Measurements from ENCODE around the gene XRCC1. TPM values are rescaled to one million over a fixed set of nuclear protein-coding genes. Genes with fewer than 3 reads are reported as not detected.

XRCC1 gene
- total and polyA plus RNA-seq, 2 experiments from 2014 or later, result 35.3 to 49.5 TPM

DNA sequence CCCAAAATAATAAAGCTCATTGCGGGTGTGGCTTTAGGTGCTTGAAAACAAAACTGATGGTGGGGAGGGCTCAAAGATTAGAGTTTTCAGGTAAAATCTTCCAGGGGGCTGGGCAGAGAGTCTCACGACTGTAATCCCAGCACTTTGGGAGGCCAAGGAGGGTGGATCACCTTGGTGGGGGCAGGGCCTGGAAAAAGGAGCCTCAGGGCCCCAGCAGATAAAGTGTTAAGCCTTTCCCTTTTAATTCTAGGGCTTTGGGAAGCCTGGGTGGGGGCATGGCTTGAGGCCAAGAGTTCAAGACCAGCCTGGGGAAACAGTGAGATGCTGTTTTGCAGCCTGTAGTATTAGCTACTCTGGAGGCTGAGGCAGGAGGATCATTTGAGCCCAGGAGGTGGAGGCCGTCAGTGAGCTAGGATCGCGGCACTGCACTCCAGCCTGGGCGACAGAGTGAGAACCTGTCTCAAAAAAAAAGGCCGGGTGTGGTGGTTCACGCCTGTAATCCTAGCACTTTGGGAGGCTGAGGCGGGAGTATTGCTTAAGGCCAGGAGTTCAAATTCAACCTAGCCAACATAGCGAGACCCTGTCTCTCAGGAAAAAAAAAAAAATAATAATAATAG lies 18.9 kb upstream of the XRCC1 start (continued):
- TF ChIP-seq, protein P1, sequence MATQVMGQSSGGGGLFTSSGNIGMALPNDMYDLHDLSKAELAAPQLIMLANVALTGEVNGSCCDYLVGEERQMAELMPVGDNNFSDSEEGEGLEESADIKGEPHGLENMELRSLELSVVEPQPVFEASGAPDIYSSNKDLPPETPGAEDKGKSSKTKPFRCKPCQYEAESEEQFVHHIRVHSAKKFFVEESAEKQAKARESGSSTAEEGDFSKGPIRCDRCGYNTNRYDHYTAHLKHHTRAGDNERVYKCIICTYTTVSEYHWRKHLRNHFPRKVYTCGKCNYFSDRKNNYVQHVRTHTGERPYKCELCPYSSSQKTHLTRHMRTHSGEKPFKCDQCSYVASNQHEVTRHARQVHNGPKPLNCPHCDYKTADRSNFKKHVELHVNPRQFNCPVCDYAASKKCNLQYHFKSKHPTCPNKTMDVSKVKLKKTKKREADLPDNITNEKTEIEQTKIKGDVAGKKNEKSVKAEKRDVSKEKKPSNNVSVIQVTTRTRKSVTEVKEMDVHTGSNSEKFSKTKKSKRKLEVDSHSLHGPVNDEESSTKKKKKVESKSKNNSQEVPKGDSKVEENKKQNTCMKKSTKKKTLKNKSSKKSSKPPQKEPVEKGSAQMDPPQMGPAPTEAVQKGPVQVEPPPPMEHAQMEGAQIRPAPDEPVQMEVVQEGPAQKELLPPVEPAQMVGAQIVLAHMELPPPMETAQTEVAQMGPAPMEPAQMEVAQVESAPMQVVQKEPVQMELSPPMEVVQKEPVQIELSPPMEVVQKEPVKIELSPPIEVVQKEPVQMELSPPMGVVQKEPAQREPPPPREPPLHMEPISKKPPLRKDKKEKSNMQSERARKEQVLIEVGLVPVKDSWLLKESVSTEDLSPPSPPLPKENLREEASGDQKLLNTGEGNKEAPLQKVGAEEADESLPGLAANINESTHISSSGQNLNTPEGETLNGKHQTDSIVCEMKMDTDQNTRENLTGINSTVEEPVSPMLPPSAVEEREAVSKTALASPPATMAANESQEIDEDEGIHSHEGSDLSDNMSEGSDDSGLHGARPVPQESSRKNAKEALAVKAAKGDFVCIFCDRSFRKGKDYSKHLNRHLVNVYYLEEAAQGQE (IDR thresholded peaks at IDR 0.05; ENCODE audit: unreplicated experiment), result no peak
- TF ChIP-seq CREB1 (CRISPR knock-in tag; IDR thresholded peaks at IDR 0.05; ENCODE audit: low read depth) (no peak), POLR2AphosphoS5 (IDR thresholded peaks at IDR 0.05; ENCODE audit: low read depth) (no peak), ZNF114 (CRISPR knock-in tag; IDR thresholded peaks at IDR 0.05) (no peak), ZNF331 (CRISPR knock-in tag; IDR thresholded peaks at IDR 0.05; ENCODE audit: low read depth) (no peak), JUNB (IDR thresholded peaks at IDR 0.05; ENCODE audit: unreplicated experiment) (no peak), STAT1 (IDR thresholded peaks at IDR 0.05; ENCODE audit: unreplicated experiment) (no peak), NANOG (IDR thresholded peaks at IDR 0.05; ENCODE audit: borderline replicate concordance) (no peak)
- TF ChIP-seq, protein P2, sequence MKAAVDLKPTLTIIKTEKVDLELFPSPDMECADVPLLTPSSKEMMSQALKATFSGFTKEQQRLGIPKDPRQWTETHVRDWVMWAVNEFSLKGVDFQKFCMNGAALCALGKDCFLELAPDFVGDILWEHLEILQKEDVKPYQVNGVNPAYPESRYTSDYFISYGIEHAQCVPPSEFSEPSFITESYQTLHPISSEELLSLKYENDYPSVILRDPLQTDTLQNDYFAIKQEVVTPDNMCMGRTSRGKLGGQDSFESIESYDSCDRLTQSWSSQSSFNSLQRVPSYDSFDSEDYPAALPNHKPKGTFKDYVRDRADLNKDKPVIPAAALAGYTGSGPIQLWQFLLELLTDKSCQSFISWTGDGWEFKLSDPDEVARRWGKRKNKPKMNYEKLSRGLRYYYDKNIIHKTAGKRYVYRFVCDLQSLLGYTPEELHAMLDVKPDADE (IDR thresholded peaks at IDR 0.05), result no peak

DNA sequence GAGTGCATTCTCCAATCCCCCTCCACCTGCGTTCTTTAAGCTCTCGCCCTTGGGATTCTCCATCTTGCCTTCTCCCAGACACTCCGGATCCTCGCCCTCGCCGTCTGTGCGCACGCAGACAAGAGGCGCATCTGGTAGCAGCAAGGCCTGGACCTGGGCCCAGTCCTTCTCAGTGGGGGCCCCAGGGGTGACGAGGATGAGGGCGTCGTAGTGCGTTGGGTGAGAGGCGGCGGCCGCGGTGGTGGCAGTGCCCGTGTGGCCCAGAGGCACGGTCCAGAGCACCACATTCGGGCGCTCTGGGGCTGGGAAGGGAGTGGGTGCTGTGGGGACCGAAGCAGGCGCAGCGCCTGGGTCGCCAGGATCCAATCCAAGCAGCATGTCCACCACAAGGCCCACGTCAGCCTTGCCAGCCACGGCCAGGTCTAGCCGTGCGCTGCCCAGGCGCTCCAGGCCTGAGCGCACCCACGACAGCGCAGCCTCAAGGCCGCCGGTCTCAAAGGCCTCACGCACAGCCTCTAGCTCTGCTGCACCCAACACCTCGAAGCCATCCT lies 17.5 kb upstream of the XRCC1 start:
- Mint-ChIP-seq H3K9me3 (peaks cover 2% of the 10 kb centered on the region; the same call in 2 of the 3 replicates), H3K27me3 (ENCODE audit: insufficient read depth, low read depth, poor library complexity) (peaks cover 14% of the 10 kb centered on the region), H3K27ac (no peak overlapping the region), H3K4me1 (peaks cover 18% of the 10 kb centered on the region), H3K4me3 (no peak overlapping the region), H3K36me3 (ENCODE audit: low read depth) (peaks cover 28% of the 10 kb centered on the region)
- Histone ChIP-seq H3K4me3 (no peak overlapping the region), H3K36me3 (ENCODE audit: insufficient read depth) (peaks cover 8% of the 10 kb centered on the region; the same call in 1 of the 2 replicates), H3K79me2 (replicated peaks; ENCODE audit: insufficient read depth) (peaks cover 17% of the 10 kb centered on the region), H3K27me3 (ENCODE audit: insufficient read depth) (no peaks in the 10 kb centered on the region), H3K27ac (ENCODE audit: low read depth) (no peak overlapping the region), H3K4me1 (ENCODE audit: insufficient read depth) (peaks cover 10% of the 10 kb centered on the region), H4K20me1 (replicated peaks; ENCODE audit: insufficient read depth) (peaks cover 15% of the 10 kb centered on the region; the same call in 1 of the 2 replicates), H3K4me2 (no peak overlapping the region), H3F3A (replicated peaks; ENCODE audit: low read depth) (0 out of 2 replicates have a peak, but pooled peaks cover 11% of the 10 kb centered on the region), H2AFZ (no peak overlapping the region), H3K9me2 (ENCODE audit: insufficient read depth) (no peaks in the 10 kb centered on the region)
- ATAC-seq (no peak), DNase-seq (ENCODE audit: low spot score) (no peak)
- TF ChIP-seq ZNF114 (CRISPR knock-in tag; IDR thresholded peaks at IDR 0.05) (no peak), CREB1 (CRISPR knock-in tag; IDR thresholded peaks at IDR 0.05; ENCODE audit: low read depth) (no peak), ZNF331 (CRISPR knock-in tag; IDR thresholded peaks at IDR 0.05; ENCODE audit: low read depth) (no peak), JUNB (IDR thresholded peaks at IDR 0.05; ENCODE audit: unreplicated experiment) (no peak), EZH2phosphoT487 (IDR thresholded peaks at IDR 0.05; ENCODE audit: unreplicated experiment) (no peak)
- TF ChIP-seq, protein P3, sequence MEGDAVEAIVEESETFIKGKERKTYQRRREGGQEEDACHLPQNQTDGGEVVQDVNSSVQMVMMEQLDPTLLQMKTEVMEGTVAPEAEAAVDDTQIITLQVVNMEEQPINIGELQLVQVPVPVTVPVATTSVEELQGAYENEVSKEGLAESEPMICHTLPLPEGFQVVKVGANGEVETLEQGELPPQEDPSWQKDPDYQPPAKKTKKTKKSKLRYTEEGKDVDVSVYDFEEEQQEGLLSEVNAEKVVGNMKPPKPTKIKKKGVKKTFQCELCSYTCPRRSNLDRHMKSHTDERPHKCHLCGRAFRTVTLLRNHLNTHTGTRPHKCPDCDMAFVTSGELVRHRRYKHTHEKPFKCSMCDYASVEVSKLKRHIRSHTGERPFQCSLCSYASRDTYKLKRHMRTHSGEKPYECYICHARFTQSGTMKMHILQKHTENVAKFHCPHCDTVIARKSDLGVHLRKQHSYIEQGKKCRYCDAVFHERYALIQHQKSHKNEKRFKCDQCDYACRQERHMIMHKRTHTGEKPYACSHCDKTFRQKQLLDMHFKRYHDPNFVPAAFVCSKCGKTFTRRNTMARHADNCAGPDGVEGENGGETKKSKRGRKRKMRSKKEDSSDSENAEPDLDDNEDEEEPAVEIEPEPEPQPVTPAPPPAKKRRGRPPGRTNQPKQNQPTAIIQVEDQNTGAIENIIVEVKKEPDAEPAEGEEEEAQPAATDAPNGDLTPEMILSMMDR (conservative IDR thresholded peaks at IDR 0.05; ENCODE audit: low read depth in 2 of 2), result no peak
- TF ChIP-seq, protein P1 (IDR thresholded peaks at IDR 0.05; ENCODE audit: unreplicated experiment), result no peak
